HL-60 (cell line): ENCODE measurements around the gene ATP1A3.
"Not testable (repeated sequence)": the region's sequence is repeated elsewhere in the genome, so short reads cannot be mapped to it uniquely, and the experiment has no call there.

Experiments used
- CTCF ChIP-seq: IDR thresholded peaks from one replicate; pipeline ENCODE4 v1.5.1; 2011; ENCODE audit warnings: low read length, control low read depth, inconsistent platforms; ENCODE audit not compliant: insufficient read depth
- GABPA ChIP-seq: IDR thresholded peaks from 2 replicates; pipeline ENCODE4 v1.6.1; 2012; ENCODE audit warnings: low read depth
- REST ChIP-seq: IDR thresholded peaks from 2 replicates; pipeline ENCODE4 v1.6.1; 2012; ENCODE audit warnings: low read depth; ENCODE audit not compliant: insufficient replicate concordance

- TF ChIP-seq GABPA, CTCF, REST: not testable (repeated sequence)
Measured at GRCh38 chr19:42012747-42013146, 18.7 kb upstream of the ATP1A3 start.
